Measurements from ENCODE around the gene KLHL2.

Gene KLHL2

DNA sequence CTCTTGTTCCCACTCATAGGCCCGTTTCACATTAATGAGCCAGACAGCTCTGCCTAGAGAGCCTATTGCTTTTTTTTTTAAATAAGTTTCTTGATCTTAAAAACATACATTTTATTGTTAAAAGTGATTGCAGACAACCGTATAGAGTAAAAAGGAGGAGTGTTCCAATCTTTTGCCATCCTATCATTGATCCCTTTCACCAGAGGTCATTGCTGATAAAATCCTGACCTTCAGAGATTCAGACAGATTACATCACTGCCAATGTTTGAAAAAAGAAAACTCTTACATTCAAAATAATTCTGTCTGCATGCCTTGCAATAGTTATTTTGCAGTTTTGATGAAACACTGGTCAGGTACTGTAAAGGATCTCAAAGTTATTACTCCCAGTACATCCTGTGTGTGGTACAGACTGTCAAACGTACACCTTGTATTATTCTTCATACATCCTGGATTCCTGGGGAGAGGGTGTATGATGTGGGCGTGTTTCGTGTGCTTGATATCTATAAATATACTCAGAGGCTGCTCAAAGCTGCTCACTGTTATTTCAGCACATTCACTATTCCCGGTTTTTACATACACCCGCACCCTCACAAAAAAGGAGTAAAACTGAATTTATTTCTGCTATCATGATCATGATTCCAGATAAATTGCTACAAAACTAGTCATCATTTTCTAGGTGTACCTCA, 15.4 kb upstream of the KLHL2 start:
- ChIA-PET POLR2A (no interaction called here), CTCF (interaction anchor here (0.6 kb wide), 1 partner anchor 61 kb away, joined by 3 read pairs; no protein-coding TSS in a partner anchor)
- DNase-seq (ENCODE audit: extremely low spot score) = no peak
- TF ChIP-seq ARNT (IDR thresholded peaks at IDR 0.05) = no peak
- TF ChIP-seq LEF1 (IDR thresholded peaks at IDR 0.05; ENCODE audit: borderline replicate concordance) = no peak
- no peak for TF ChIP-seq ZNF384 (IDR thresholded peaks at IDR 0.05)
- no peak for TF ChIP-seq BHLHE40 (IDR thresholded peaks at IDR 0.05; ENCODE audit: borderline replicate concordance)
- TF ChIP-seq ELF4 (IDR thresholded peaks at IDR 0.05) = no peak
- TF ChIP-seq CTBP1 (IDR thresholded peaks at IDR 0.05; ENCODE audit: borderline replicate concordance) = no peak
- TF ChIP-seq NFRKB (IDR thresholded peaks at IDR 0.05) = no peak

DNA sequence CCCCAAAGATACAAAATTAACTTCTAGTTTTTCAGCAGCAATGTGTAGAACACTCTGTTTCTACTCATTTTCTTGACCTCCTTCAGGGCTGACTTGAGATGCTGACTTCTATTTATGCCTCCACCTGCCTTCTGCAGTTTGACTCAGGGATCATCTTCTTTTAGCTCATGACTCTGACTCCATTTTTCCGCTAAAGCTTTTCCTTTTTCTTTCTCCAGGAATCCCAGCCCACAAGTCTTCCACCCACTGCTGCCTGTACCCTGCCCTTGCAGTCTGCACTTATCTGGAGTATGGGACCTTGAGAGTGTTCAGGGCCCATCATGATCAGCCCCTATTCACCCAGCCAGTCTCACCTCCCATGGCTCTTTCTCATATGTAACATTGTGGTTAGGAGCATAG, 14.9 kb upstream of the KLHL2 start:
- CTCF ChIA-PET = interaction anchor here (0.6 kb wide), 1 partner anchor 61 kb away, joined by 3 read pairs; no protein-coding TSS in a partner anchor
- no peak for DNase-seq (ENCODE audit: extremely low spot score)
- POLR2A ChIA-PET = no interaction called here
- TF ChIP-seq BHLHE40 (IDR thresholded peaks at IDR 0.05; ENCODE audit: borderline replicate concordance) (no peak), LEF1 (IDR thresholded peaks at IDR 0.05; ENCODE audit: borderline replicate concordance) (no peak), FOXM1 (IDR thresholded peaks at IDR 0.05; ENCODE audit: borderline replicate concordance) (no peak), ELF4 (IDR thresholded peaks at IDR 0.05) (no peak), SP1 (IDR thresholded peaks at IDR 0.05) (no peak), L3MBTL2 (conservative IDR thresholded peaks at IDR 0.05) (no peak), FOXA1 (IDR thresholded peaks at IDR 0.05) (no peak), NFRKB (IDR thresholded peaks at IDR 0.05) (no peak)

GRCh38 chr4:165192956-165193355, 14.4 kb upstream of the KLHL2 start:
- CTCF ChIA-PET = no interaction called here
- no peak for TF ChIP-seq SUZ12 (IDR thresholded peaks at IDR 0.05)
- no peak for DNase-seq (ENCODE audit: extremely low spot score)
- POLR2A ChIA-PET = no interaction called here

DNA sequence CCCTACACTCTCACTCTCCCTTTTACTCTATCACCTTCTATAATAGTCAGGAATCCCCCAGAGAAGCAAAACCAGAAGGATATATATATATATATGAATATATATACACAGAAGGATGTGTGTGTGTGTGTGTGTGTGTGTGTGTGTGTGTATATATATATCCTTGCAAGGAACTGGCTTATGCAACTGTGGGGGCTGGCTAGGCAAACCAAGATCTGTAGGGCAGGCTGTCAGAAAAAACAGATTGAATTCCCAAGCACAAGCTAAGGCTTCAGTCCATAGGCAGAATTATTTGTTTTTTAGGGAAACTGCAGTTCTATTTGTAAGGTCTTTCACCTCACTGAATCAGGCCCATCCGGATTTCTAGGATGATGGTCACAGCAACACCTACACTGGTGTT, 13.0 kb upstream of the KLHL2 start:
- ChIA-PET CTCF (no interaction called here), POLR2A (no interaction called here)
- no peak for TF ChIP-seq FOXK2 (IDR thresholded peaks at IDR 0.05)
- no peak for TF ChIP-seq CTBP1 (IDR thresholded peaks at IDR 0.05; ENCODE audit: borderline replicate concordance)
- TF ChIP-seq BHLHE40 (IDR thresholded peaks at IDR 0.05; ENCODE audit: borderline replicate concordance) = no peak
- no peak for TF ChIP-seq HDGF (IDR thresholded peaks at IDR 0.05; ENCODE audit: borderline replicate concordance)
- no peak for TF ChIP-seq SP1 (IDR thresholded peaks at IDR 0.05)
- no peak for TF ChIP-seq TARDBP (IDR thresholded peaks at IDR 0.05)
- TF ChIP-seq ZNF384 (IDR thresholded peaks at IDR 0.05) = no peak
- no peak for TF ChIP-seq NFRKB (IDR thresholded peaks at IDR 0.05)
- no peak for TF ChIP-seq ARNT (IDR thresholded peaks at IDR 0.05)
- TF ChIP-seq, protein P1, sequence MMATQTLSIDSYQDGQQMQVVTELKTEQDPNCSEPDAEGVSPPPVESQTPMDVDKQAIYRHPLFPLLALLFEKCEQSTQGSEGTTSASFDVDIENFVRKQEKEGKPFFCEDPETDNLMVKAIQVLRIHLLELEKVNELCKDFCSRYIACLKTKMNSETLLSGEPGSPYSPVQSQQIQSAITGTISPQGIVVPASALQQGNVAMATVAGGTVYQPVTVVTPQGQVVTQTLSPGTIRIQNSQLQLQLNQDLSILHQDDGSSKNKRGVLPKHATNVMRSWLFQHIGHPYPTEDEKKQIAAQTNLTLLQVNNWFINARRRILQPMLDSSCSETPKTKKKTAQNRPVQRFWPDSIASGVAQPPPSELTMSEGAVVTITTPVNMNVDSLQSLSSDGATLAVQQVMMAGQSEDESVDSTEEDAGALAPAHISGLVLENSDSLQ (IDR thresholded peaks at IDR 0.05) = no peak
- TF ChIP-seq L3MBTL2 (conservative IDR thresholded peaks at IDR 0.05) = no peak
- no peak for TF ChIP-seq FOXM1 (IDR thresholded peaks at IDR 0.05; ENCODE audit: borderline replicate concordance)
- no peak for TF ChIP-seq SUZ12 (IDR thresholded peaks at IDR 0.05)
- no peak for TF ChIP-seq LEF1 (IDR thresholded peaks at IDR 0.05; ENCODE audit: borderline replicate concordance)
- TF ChIP-seq ELF4 (IDR thresholded peaks at IDR 0.05) = no peak
- DNase-seq (ENCODE audit: extremely low spot score) = no peak

DNA sequence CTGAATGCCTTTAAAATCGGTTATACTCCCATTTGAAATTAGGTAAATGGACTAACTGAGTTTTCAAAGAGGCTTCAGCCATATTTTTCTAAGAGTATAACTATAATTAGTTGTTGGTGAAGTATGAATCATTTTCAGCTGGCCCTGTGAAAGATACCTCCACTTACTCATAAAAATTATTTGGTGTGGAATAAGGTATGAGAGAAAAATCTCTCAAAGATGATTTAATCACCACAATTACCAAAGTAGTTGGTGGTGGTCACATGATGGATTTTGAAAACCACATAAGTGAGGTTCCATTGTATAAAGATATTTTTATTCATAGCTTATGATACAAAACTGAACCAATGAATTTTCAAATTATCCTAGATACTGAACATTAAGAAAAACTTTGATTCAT, 9.0 kb upstream of the KLHL2 start:
- ChIA-PET POLR2A (no interaction called here), CTCF (interaction anchor here (1.2 kb wide), 1 partner anchor 10 kb away, joined by 3 read pairs; no protein-coding TSS in a partner anchor)
- DNase-seq (ENCODE audit: extremely low spot score) = no peak
- TF ChIP-seq ELF4 (IDR thresholded peaks at IDR 0.05) (no peak), FOXM1 (IDR thresholded peaks at IDR 0.05; ENCODE audit: borderline replicate concordance) (no peak), CTBP1 (IDR thresholded peaks at IDR 0.05; ENCODE audit: borderline replicate concordance) (no peak), FOXA1 (IDR thresholded peaks at IDR 0.05) (no peak), NFRKB (IDR thresholded peaks at IDR 0.05) (no peak), HDGF (IDR thresholded peaks at IDR 0.05; ENCODE audit: borderline replicate concordance) (no peak), SUZ12 (IDR thresholded peaks at IDR 0.05) (no peak), TARDBP (IDR thresholded peaks at IDR 0.05) (no peak)

- no peak for DNase-seq (ENCODE audit: extremely low spot score)
- ChIA-PET POLR2A (no interaction called here), CTCF (no interaction called here)
- TF ChIP-seq SP1 (IDR thresholded peaks at IDR 0.05) = no peak
- no peak for TF ChIP-seq HDGF (IDR thresholded peaks at IDR 0.05; ENCODE audit: borderline replicate concordance)
- no peak for TF ChIP-seq FOXK2 (IDR thresholded peaks at IDR 0.05)
- no peak for TF ChIP-seq ARNT (IDR thresholded peaks at IDR 0.05)
- no peak for TF ChIP-seq ELF4 (IDR thresholded peaks at IDR 0.05)
- no peak for TF ChIP-seq L3MBTL2 (conservative IDR thresholded peaks at IDR 0.05)
- TF ChIP-seq ZNF384 (IDR thresholded peaks at IDR 0.05) = no peak
- TF ChIP-seq CTBP1 (IDR thresholded peaks at IDR 0.05; ENCODE audit: borderline replicate concordance) = no peak
- no peak for TF ChIP-seq BHLHE40 (IDR thresholded peaks at IDR 0.05; ENCODE audit: borderline replicate concordance)
- no peak for TF ChIP-seq LEF1 (IDR thresholded peaks at IDR 0.05; ENCODE audit: borderline replicate concordance)
- TF ChIP-seq, protein P1 (IDR thresholded peaks at IDR 0.05) = no peak
- no peak for TF ChIP-seq NFRKB (IDR thresholded peaks at IDR 0.05)
- no peak for TF ChIP-seq SUZ12 (IDR thresholded peaks at IDR 0.05)
- no peak for TF ChIP-seq FOXM1 (IDR thresholded peaks at IDR 0.05; ENCODE audit: borderline replicate concordance)
- TF ChIP-seq TARDBP (IDR thresholded peaks at IDR 0.05) = no peak
- TF ChIP-seq FOXA1 (IDR thresholded peaks at IDR 0.05) = no peak
Measured at GRCh38 chr4:165199286-165199685, 8.1 kb upstream of the KLHL2 start.

GRCh38 chr4:165199722-165200121, 7.6 kb upstream of the KLHL2 start:
- POLR2A ChIA-PET = no interaction called here
- DNase-seq (ENCODE audit: extremely low spot score) = no peak
- CTCF ChIA-PET = no interaction called here
- no peak for TF ChIP-seq ZNF384 (IDR thresholded peaks at IDR 0.05)
- no peak for TF ChIP-seq BHLHE40 (IDR thresholded peaks at IDR 0.05; ENCODE audit: borderline replicate concordance)
- no peak for TF ChIP-seq FOXM1 (IDR thresholded peaks at IDR 0.05; ENCODE audit: borderline replicate concordance)
- no peak for TF ChIP-seq ARNT (IDR thresholded peaks at IDR 0.05)
- TF ChIP-seq, protein P1 (IDR thresholded peaks at IDR 0.05) = no peak
- no peak for TF ChIP-seq LEF1 (IDR thresholded peaks at IDR 0.05; ENCODE audit: borderline replicate concordance)
- TF ChIP-seq HDGF (IDR thresholded peaks at IDR 0.05; ENCODE audit: borderline replicate concordance) = no peak
- TF ChIP-seq CTBP1 (IDR thresholded peaks at IDR 0.05; ENCODE audit: borderline replicate concordance) = no peak
- TF ChIP-seq FOXK2 (IDR thresholded peaks at IDR 0.05) = no peak
- no peak for TF ChIP-seq FOXA1 (IDR thresholded peaks at IDR 0.05)
- TF ChIP-seq SP1 (IDR thresholded peaks at IDR 0.05) = no peak
- TF ChIP-seq L3MBTL2 (conservative IDR thresholded peaks at IDR 0.05) = no peak
- no peak for TF ChIP-seq SUZ12 (IDR thresholded peaks at IDR 0.05)
- TF ChIP-seq ELF4 (IDR thresholded peaks at IDR 0.05) = no peak
- no peak for TF ChIP-seq TARDBP (IDR thresholded peaks at IDR 0.05)
- TF ChIP-seq NFRKB (IDR thresholded peaks at IDR 0.05) = no peak

Measured in HEK293T (cell line).